HG03097 (cell line): ENCODE measurements around the gene HAPLN2.
"Not testable (repeated sequence)": the region's sequence is repeated elsewhere in the genome, so short reads cannot be mapped to it uniquely, and the experiment has no call there.

ENCODE experiments used
- ATAC-seq: cut with Tn5 transposase; IDR thresholded peaks from one replicate; pipeline ENCODE4 v1.9.1; 2021; ENCODE audit not compliant: unreplicated experiment, low FRiP score

Gene HAPLN2

DNA sequence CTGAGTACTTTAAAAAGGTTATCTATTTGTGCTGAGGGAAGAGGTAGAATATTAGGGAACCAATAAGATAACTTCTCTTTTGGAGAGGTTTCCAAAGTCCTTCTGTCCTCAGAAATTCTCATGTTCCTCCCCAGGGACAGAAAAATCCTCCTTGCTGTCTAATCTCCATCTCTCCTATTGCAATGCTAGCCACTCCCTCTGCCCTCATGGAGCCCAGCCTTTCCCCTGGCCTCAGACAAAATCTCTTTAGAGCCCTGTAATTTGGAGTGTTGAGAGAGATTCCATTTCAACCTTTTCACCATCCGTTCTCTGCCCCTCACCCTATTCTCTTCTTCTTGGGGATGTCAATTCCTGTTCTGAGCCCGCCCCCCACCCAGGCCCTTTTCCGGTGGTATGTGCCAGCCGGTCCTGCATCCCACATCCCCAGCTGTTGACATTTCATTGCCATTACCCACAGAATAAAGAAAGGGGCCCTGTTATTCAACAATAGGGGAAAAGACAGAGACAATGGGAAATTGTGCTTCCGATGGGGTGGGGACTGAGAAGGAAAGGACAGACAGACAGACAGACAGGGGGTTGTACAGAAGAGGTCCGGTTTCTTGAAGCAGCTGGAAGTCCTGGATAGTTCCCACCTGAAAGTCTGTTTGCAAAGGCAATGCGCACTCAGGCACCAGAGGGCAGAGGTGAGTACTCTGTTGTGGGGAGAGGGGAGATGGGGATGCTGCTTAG lies at the start of gene HAPLN2:
Gene HAPLN2 (plus strand): TSS at position 563 of the 729 bp plus-strand sequence. CDS start 4,076 bp downstream, outside the sequence.
- no peak for ATAC-seq

DNA sequence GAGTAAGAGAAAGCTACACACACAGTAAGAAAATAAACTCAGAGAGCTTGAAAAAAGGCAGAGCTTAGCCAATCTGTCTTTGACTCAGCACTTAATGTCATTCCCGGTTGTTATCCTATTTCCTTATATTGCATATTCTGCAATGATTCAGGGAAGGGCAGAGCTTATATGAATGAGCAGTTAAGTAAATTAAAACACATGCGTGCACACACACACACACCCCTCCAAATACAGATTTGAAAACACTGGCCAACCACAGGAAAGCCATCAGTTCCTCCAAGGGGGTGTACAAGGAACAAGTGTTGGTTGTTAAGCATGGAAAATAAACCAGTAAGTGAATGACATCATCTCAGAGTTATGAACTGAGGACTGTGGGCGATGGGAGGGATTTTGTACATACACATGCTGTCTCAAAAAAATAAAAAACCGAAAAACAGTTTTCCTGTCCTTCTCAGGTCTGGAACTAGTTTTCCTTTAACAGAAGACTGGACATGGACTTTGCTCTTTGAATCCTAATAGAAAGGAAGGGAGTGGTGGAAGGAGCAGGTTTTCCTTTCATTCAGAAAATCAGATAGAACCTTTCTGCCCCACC lies 47.9 kb upstream of the HAPLN2 start:
- ATAC-seq, result no peak

DNA sequence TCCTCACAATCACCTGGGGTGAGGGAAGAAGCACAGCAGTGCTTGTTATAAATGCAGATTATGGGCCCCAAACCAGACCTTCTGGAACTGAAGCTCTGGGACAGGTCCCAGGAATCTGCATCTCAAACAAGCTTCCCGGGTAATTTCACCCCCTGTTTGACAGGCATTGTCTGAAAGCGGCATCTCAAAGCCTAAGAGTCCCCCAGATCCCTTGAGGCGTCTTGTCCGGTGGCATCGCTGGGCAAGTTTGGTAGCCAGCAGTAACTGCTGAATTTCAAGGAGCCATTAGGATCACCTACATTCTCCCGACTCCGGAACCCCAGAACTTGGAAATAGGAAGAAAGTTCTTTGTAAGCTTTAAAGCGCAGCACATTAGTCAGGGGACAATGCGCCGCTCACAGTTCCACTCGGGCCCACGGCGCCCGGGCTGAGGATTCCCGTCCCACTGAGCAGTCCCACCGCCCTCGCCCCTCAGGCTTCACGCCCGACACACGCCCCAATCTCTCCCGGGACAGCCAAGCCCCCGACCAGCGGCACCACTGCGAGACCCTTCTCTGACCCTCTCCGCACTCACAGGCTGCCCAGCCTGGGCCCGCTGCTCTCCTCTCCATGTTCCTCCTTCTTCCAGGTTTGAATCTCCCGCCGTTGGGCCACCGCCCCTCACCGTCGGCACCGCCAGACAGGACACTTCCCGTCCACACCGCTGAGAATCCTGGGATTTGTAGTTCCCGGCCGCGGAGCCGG lies 47.1 kb upstream of the HAPLN2 start, which contains the start of gene IQGAP3:
Gene IQGAP3 (minus strand): TSS at position 647 of the 744 bp plus-strand sequence. CDS start 36 bp downstream, at position 611.
- ATAC-seq, result peak; percentile 72

DNA sequence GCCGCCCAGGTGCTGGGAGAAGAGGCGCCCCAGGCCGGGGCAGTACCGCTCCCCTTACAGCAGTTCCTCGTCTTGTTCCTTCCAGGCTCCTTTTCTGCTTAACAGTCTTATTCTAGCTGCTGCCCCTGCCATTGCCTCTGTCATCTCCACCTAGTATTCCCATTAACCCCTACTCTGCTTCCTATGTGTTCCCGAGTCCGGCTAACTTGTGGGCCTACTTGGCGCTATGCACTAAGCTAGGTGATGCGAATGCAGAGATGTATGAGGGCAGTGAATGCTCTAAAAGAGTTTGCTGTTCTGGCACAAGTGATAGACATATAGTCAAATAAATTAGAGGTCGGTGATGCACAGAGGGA lies 46.6 kb upstream of the HAPLN2 start:
- ATAC-seq, result no peak

DNA sequence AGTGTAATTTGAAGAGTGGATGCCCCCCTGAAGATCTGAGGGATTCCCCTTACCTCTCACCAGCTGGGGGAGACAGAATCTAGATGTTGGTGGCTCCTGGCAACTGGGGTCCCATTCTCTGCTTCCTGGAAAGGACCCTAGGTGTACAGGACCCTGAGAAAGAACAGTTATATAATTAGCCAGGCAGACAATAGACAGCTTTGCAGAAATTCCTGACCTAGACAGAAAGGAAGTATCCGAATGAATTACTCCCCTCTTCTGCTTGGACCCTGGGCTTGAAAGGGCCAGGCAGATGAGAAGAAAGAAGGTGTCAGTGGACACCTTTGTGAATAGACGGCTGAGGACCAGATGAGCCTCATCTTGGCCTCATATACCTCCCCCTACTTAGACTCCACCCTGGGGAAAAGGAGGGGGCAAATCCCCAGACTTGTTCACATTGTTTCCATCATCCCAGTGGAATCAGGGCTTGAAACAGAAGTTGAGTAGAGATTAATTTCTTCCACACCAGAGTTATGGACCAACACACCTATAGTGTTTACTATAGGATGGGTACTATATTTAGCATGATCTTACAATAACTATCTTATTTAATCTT lies 45.1 kb upstream of the HAPLN2 start:
- ATAC-seq, result no peak

DNA sequence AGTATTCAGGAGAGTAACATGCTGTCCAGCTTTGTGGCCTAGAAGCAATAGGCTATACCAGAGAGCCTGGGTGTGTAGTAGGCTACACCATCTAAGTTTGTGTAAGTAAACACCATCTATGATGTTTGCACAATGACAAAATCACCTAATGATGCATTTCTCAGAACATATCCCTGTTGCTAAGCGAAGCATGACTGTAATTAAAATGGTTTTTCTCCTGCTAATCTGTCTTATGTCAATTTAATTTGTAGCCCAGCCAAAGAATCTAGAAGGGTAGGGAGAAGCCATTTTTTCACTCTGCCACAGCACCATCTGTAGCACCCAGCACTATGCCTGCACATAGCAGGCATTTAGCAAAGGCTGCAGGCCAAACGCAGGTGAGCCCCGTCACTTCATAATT lies 41.7 kb upstream of the HAPLN2 start:
- no peak for ATAC-seq

DNA sequence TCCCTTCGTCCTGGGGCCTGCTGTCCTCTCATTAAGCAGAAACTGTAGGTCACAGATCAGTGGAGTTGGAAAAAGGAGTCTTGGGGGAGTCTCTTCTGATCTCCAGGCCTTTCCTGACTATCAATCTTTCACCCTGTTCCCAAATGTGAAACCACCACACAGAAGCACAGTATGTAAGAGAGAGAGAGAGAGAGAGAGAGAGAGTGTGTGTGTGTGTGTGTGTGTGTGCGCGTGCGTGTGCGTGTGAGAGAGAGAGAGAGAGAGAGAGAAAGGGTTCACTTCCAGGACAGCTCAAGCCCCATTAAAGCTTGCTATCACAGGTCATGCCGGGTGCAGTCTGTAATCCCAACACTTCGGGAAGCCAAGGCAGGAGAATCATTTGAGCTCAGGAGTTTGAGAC lies 41.2 kb upstream of the HAPLN2 start:
- no peak for ATAC-seq

DNA sequence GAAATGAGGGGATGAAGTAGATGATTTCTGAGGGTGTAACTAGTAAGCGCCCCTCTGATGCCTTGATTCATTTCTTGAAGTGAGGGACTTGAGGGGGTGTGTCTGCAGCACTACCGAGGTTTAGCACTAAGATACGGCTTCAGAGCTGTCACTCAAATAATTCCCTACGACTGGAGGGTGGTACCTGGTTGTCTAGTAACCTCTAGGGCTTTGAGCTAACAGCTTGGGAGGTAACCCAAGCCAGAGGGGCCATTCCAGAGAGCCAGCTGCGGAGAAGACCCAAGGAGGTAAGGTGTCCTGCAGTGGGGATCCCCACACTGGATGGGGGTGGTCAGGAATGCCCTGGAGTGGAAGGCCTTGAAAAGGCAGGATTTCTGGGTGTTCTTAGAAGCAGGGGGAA lies 39.7 kb upstream of the HAPLN2 start, which contains the start of gene TTC24:
Gene TTC24 (plus strand): TSS at position 252 of the 400 bp plus-strand sequence. CDS start 1,642 bp downstream, outside the sequence.
- ATAC-seq, result no peak

DNA sequence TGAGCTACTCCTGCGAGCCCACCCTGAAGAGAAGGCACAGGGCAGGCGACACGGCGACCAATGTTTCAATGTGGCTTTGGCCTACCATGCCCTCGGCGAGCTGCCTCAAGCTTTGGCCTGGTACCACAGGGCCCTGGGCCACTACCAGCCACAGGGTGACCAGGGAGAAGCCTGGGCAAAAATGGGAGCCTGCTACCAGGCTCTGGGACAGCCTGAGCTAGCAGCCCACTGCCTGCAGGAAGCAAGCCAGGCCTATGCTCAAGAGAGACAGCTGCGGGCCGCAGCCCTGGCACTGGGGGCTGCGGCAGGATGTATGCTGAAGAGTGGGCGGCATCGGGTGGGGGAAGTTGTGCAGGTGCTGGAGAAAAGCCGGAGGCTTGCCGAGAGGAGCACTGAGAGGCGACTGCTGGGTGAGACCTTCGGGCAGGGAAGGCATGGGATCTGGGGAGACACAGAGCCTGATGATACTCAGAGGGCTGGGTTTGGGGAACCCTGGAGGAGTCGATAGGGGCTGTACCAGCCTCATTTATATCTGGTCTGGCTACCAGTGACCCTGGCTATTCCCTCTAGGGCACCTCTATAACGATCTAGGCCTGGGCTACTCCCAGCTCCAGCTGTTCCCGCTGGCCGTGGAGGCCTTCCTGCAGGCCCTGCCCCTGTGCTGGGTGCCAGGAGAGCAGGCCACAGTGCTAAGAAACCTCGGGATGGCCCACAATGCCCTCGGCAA lies 37.4 kb upstream of the HAPLN2 start:
- ATAC-seq, result no peak

DNA sequence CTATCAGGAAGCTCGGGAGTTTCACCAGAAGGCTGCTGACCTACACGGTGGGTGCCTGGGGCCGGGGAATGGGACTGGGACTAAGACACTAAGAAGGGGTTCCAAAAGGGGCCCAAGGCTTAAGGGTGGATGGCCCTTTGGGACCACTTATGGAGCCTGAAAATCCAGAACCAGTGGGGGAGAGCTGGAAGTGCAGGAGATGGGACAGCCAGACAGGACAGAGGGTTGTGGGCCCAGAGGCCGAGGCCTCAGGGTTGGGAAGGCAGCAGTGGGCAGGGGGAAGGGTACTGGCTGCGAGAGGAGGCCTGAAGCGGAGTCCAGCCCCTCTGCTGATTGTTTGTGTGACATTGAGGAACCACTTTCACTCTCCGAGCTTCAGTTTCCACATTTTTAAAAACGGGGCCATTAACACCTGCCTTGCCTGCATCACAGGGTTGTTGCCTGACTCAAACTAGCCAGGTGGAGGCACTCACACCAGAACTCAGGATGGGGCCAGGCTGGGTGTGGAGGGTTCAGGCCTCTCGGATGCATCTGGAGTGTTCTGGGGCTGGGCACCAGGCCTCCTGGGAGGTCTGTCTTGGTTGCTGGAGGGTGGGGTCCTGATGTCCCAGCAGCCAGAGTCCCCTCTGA lies 36.7 kb upstream of the HAPLN2 start:
- ATAC-seq, result no peak

DNA sequence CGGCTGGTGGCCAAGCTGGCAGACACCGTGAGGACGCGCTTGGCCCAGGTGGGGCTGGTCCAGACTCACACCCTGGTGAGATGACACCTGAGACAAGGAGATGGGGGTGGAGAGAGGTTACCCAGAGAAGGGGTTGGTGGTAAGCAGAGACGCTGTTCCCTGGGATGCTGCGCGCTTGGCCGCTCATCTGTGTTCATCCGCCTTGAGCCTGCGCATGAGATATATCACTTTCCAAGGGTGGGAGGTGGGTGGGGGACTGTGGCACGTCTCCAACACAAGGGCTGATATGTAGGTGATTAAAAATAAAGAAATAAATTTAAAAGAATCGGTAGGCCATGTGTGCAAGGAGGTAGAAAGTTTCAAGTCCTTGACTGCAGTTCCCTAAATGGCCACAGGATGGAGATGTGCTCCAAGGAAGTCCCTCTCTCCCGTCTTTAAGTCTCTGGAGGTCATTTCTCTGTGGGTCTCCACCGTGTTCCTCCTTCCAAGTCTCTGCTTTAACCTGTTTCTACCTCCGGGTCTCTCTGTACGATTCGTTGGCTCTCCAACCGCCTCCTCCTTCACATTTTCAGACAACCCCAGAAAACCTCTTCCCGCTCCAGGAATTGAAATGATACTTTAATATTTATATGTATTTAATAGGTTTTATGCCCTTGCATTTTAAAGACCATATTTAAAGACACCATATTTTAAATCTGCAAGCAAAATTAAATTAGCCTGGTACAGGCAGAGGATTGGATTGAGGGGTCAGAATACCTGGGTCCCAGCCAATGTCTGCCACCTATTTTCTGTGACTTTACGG lies 35.2 kb upstream of the HAPLN2 start:
- ATAC-seq, result no peak

DNA sequence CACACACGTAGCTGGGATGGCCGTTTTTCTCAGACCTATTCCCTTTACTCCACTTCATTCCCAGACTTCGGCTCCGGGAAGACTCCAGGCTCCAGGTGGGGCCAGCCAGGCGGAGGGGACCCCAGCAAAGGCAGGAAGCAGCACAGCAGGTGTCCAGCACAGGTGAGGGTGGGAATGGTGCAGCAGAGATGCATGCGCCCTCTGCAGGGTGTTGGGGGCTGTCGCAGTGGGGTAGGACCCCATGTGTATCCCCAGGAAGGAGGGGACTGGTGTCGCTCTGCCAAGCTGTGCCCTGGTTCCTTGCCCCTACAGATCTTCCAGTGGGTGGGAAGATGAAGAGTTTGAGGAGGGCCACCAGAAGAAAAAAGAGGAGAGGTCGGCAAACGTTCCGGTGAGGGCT lies 34.4 kb upstream of the HAPLN2 start:
- ATAC-seq, result no peak

DNA sequence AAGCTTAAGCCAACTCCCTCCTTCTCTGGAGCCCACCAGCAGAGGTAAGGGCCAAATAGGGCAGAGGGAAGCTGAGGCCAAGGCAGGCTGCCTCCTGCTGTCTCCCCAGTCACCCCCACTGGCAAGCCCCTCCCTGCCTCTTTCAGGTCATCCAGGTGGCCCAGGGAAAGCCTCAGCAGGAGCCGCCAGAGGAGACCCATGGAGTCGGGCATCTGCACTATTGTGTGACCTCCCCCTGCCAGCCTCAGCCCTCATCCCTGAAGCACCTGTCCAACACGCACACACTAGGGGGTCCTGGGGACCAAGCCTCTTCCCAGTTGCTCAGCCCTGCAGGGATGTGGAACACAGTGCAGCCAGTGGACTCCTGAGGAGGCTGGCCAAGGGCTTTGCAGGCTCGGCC lies 32.9 kb upstream of the HAPLN2 start:
- no peak for ATAC-seq

DNA sequence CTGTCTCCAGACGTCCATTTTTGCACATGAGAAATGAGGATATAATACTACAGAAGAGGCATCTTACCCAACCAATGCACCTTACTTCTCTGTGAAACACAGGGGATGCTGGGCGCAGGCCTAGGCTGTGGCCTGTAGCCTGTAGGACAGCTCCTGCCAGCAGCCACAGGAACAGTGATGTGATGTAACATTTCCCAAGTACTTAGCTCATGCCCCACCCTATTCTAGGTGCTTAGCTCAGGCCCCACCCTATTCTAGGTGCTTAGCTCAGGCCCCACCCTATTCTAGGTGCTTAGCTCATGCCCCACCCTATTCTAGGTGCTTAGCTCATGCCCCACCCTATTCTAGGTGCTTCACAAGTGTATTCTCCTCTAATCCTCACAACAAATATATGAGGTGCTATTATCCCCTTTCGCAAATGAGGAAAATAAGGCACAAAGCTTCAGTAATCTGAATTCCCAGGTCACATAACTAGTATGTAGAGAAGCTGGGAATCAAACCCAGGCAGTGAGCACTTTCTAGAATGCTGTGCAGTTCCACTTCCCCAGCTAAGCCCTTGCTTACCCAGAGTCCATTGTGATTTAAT lies 32.2 kb upstream of the HAPLN2 start:
- no peak for ATAC-seq

DNA sequence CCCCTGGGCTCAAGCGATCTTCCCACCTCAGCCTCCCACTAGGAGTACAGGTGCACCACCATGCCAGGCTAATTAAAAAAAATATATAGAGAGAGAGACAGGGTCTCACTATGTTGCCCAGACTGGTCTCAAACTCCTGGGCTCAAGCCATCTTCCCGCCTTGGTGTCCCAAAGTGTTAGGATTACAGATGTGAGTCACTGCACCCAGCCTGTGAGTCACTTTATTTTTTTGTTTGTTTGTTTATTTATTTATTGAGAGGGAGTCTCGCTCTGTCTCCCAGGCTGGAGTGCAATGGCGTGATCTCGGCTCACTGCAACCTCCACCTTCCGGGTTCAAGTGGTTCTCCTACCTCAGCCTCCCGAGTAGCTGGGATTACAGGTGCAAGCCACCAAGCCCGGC lies 31.3 kb upstream of the HAPLN2 start:
- not testable (repeated sequence) for ATAC-seq

DNA sequence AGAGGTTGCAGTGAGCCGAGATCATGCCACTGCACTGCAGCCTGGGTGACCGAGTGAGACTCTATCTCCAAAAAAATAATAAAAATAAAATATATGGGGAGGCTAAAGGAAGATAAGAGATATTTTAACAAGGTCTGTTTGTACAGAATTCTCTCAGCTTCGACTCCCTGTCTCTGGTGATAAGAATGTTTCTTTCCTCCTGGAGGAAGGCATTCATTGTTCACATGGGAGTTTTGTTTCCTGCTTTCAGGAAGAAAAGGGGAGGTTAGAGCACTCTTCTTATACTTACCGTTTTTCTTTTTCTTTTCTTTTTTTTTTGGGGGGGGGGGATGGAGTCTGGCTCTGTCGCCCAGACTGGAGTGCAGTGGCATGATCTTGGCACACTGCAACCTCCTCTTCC lies 29.7 kb upstream of the HAPLN2 start:
- no peak for ATAC-seq

DNA sequence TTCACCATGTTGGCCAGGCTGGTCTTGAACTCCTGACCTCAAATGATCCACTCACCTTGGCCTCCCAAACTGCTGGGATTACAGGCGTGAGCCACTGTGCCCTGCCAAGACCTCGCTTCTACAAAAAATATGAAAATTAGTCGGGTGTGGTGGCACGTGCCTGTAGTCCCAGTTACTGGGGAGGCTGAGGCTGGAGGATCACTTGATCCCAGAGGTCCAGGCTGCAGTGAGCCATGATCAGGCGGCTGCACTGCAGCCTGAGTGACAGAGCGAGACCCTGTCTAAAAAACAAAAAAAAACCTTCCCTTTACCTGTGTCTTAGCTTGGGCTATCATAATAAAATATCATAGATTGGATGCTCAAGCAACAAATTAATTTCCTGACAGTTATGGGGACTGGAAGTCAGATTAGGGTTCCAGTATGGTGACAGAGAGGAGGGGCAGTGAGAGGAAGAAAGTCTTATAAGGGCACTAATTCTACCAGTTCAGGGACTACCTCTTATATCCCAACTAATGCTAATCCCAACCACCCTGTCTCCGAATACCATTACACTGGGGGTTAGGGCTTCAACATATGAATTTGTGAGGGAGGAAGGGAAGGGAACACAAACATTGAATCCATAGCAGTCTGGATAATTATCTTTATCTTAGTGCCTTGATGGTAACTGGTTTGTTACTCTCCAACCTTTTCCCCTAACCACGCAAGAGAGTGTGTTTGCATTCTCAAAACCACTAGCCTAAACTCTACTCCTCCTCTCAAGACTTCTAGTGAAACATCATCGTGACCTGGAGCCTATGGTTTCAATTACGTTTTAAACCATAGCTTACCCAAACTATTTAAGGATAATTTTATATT lies 28.7 kb upstream of the HAPLN2 start:
- no peak for ATAC-seq

DNA sequence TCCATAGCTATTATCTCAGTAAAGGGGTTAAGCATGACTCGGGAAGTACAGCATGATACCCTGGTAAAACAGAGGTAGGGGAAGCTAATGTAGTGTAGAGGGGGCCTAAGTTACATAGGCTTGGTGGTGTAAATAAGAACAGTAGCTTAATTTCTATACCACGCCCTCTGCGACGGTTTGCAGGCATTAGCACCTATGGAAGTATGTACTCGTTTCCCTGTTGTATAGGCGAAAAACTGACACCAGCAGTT lies 28.1 kb upstream of the HAPLN2 start:
- no peak for ATAC-seq
